ENCODE measurements around the gene CORO6. TPM values are rescaled to one million over a fixed set of nuclear protein-coding genes. Genes with fewer than 3 reads are reported as not detected.
"Not testable (repeated sequence)": the region's sequence is repeated elsewhere in the genome, so short reads cannot be mapped to it uniquely, and the experiment has no call there.

CORO6 gene
- total and polyA plus RNA-seq, 5 donors from 2014 or later = 0.15 to 4.3 (median 0.45) TPM; not detected in 1

DNA sequence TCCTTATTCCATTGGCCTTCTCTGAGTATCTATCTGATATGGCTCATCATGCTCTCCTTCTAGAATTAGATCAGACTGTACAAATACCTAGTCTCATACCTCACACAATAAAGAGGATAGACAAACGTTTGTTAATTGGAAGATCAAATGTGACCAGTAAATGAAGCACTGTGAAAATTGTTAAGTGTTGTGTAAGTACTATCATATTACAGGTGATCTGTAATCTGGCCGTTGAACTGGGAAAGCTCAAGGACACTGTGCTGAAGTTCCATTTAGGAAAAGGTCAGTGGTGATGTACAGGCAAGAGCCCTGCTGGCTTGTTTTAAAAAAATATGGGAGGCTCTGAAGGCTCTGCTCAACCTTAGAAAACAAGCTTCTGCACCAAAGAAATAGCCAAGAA, 38.5 kb upstream of the CORO6 start:
- ATAC-seq (ENCODE audit: low read depth in 2 of 2) (no peak), DNase-seq (no peak)
- peaks cover 0 to 4% (median 0%) of the 10 kb centered on the region in 7 donors for H3K9me3 Mint-ChIP-seq
- H3K27me3 Mint-ChIP-seq = no peaks in the 10 kb centered on the region
- H3K4me1 Mint-ChIP-seq = peaks cover 5 to 16% (median 12%) of the 10 kb centered on the region in 4 donors
- H3K27ac ChIP-seq (ENCODE audit: insufficient read depth, low read length, poor library complexity, severe bottlenecking) = no peak overlapping the region
- no peaks in the 10 kb centered on the region for H3K27me3 ChIP-seq (ENCODE audit: control insufficient read depth, insufficient read depth, low read length)
- H3K27ac Mint-ChIP-seq = peak overlapping the region in 2 of 3 donors; percentile 1 to 61
- H3K36me3 ChIP-seq (ENCODE audit: control insufficient read depth, insufficient read depth, low read length) = peaks cover 53% of the 10 kb centered on the region
- peaks cover 32% of the 10 kb centered on the region for H3K36me3 Mint-ChIP-seq
- no peak overlapping the region for H3K4me3 Mint-ChIP-seq
- H3K9me3 ChIP-seq (ENCODE audit: control insufficient read depth in 2 of 2, low read length in 2 of 2) = no peaks in the 10 kb centered on the region
- no peaks in the 10 kb centered on the region for H3K4me1 ChIP-seq (ENCODE audit: control insufficient read depth, insufficient read depth, low read length, poor library complexity, severe bottlenecking)
- no peak overlapping the region for H3K4me3 ChIP-seq (ENCODE audit: low read depth, low read length)

- Mint-ChIP-seq H3K4me1 (peaks cover 7 to 12% (median 10%) of the 10 kb centered on the region in 4 donors), H3K27me3 (no peaks in the 10 kb centered on the region), H3K4me3 (no peak overlapping the region), H3K36me3 (peaks cover 32% of the 10 kb centered on the region), H3K27ac (peak overlapping the region in 2 of 3 donors; percentile 51 to 79), H3K9me3 (peaks cover 0 to 4% (median 0%) of the 10 kb centered on the region in 7 donors)
- Histone ChIP-seq H3K36me3 (ENCODE audit: control insufficient read depth, insufficient read depth, low read length) (peaks cover 53% of the 10 kb centered on the region), H3K27me3 (ENCODE audit: control insufficient read depth, insufficient read depth, low read length) (no peaks in the 10 kb centered on the region), H3K4me3 (ENCODE audit: low read depth, low read length) (no peak overlapping the region), H3K4me1 (ENCODE audit: control insufficient read depth, insufficient read depth, low read length, poor library complexity, severe bottlenecking) (no peaks in the 10 kb centered on the region), H3K9me3 (ENCODE audit: control insufficient read depth in 2 of 2, low read length in 2 of 2) (no peaks in the 10 kb centered on the region), H3K27ac (ENCODE audit: insufficient read depth, low read length, poor library complexity, severe bottlenecking) (no peak overlapping the region)
- DNase-seq (no peak), ATAC-seq (ENCODE audit: low read depth in 2 of 2) (no peak)
Observed at GRCh38 chr17:29659155-29659554, 36.4 kb upstream of the CORO6 start.

DNA sequence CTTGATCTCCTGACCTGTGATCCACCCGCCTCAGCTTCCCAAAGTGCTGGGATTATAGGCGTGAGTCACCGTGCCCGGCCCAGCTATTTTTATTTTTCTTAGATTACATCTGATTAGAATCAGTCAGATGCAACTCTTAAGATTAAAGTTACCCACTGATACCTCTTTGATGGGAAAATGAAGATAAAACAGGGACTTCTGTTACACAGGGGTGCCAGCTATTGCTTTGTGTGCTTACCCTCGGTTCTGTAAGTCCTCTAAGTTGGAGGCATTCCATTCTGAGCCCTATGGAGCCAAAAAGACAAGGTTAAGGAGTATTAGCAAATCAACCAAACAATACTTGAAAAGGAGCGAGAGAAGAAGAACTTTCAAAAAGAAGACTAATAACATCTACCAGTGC, 32.6 kb upstream of the CORO6 start:
- no peaks in the 10 kb centered on the region for H3K4me1 ChIP-seq (ENCODE audit: control insufficient read depth, insufficient read depth, low read length, poor library complexity, severe bottlenecking)
- Mint-ChIP-seq H3K4me3 (no peak overlapping the region), H3K27me3 (no peaks in the 10 kb centered on the region), H3K9me3 (no peaks in the 10 kb centered on the region), H3K27ac (peak overlapping the region in 2 of 3 donors; percentile 29 to 74), H3K36me3 (peaks cover 36% of the 10 kb centered on the region), H3K4me1 (peaks cover 0 to 8% (median 2%) of the 10 kb centered on the region in 4 donors)
- no peak for DNase-seq
- H3K27me3 ChIP-seq (ENCODE audit: control insufficient read depth, insufficient read depth, low read length) = no peaks in the 10 kb centered on the region
- no peaks in the 10 kb centered on the region for H3K9me3 ChIP-seq (ENCODE audit: control insufficient read depth in 2 of 2, low read length in 2 of 2)
- no peak for ATAC-seq (ENCODE audit: low read depth in 2 of 2)
- no peak overlapping the region for H3K4me3 ChIP-seq (ENCODE audit: low read depth, low read length)
- H3K27ac ChIP-seq (ENCODE audit: insufficient read depth, low read length, poor library complexity, severe bottlenecking) = no peak overlapping the region
- peaks cover 42% of the 10 kb centered on the region for H3K36me3 ChIP-seq (ENCODE audit: control insufficient read depth, insufficient read depth, low read length)

GRCh38 chr17:29653995-29654714, 31.4 kb upstream of the CORO6 start:
- peaks cover 42% of the 10 kb centered on the region for H3K36me3 Mint-ChIP-seq
- H3K4me3 ChIP-seq (ENCODE audit: low read depth, low read length) = no peak overlapping the region
- DNase-seq = no peak
- peaks cover 0 to 11% (median 3%) of the 10 kb centered on the region in 4 donors for H3K4me1 Mint-ChIP-seq
- no peaks in the 10 kb centered on the region for H3K9me3 ChIP-seq (ENCODE audit: control insufficient read depth in 2 of 2, low read length in 2 of 2)
- H3K36me3 ChIP-seq (ENCODE audit: control insufficient read depth, insufficient read depth, low read length) = peaks cover 50% of the 10 kb centered on the region
- H3K27ac Mint-ChIP-seq = peak overlapping the region in 1 of 3 donors; percentile 17
- H3K27me3 ChIP-seq (ENCODE audit: control insufficient read depth, insufficient read depth, low read length) = no peaks in the 10 kb centered on the region
- H3K4me3 Mint-ChIP-seq = no peak overlapping the region
- ATAC-seq (ENCODE audit: low read depth in 2 of 2) = no peak
- H3K9me3 Mint-ChIP-seq = no peaks in the 10 kb centered on the region
- H3K27me3 Mint-ChIP-seq = no peaks in the 10 kb centered on the region
- H3K27ac ChIP-seq (ENCODE audit: insufficient read depth, low read length, poor library complexity, severe bottlenecking) = no peak overlapping the region
- no peaks in the 10 kb centered on the region for H3K4me1 ChIP-seq (ENCODE audit: control insufficient read depth, insufficient read depth, low read length, poor library complexity, severe bottlenecking)

DNA sequence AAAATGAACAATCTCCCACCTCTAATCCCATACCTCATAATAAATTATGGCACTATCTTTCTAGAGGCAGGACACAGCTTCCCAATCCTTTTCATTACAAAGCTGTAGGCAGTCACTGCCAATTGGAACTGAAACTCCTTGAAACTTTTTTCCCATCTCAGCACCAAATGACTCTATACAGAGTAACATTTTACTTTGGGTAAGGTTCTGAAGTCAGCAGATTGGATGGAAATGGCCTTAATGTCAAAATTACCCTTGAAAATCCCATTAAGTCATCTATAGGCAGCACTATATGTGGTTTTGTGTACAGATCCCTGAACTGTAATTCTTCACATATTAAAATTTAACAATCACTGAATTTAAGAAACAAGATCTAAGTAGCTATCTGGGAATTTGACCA, 30.3 kb upstream of the CORO6 start:
- Mint-ChIP-seq H3K27me3 (no peaks in the 10 kb centered on the region), H3K36me3 (peaks cover 42% of the 10 kb centered on the region), H3K9me3 (no peaks in the 10 kb centered on the region), H3K27ac (peak overlapping the region in 1 of 3 donors; percentile 17), H3K4me1 (peaks cover 0 to 16% (median 2%) of the 10 kb centered on the region in 4 donors), H3K4me3 (no peak overlapping the region)
- Histone ChIP-seq H3K4me1 (ENCODE audit: control insufficient read depth, insufficient read depth, low read length, poor library complexity, severe bottlenecking) (no peaks in the 10 kb centered on the region), H3K27me3 (ENCODE audit: control insufficient read depth, insufficient read depth, low read length) (no peaks in the 10 kb centered on the region), H3K9me3 (ENCODE audit: control insufficient read depth in 2 of 2, low read length in 2 of 2) (no peaks in the 10 kb centered on the region), H3K36me3 (ENCODE audit: control insufficient read depth, insufficient read depth, low read length) (peaks cover 51% of the 10 kb centered on the region), H3K4me3 (ENCODE audit: low read depth, low read length) (no peak overlapping the region), H3K27ac (ENCODE audit: insufficient read depth, low read length, poor library complexity, severe bottlenecking) (no peak overlapping the region)
- ATAC-seq (ENCODE audit: low read depth in 2 of 2) (no peak), DNase-seq (no peak)

DNA sequence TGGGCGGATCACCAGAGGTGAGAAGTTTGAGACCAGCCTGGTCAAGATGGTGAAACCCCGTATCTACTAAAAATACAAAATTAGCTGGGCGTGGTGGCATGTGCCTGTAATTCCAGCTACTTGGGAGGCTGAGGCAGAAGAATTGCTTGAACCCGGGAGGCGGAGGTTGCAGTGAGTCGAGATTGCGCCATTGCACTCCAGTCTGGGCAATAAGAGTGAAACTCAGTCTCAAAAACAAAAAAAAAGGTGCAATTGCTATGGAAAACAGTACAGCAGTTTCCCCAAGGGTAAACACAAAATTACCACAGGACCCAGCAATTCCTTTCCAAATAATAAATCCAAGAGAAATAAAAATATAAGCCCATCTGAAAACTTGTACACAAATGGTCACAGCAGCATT, 29.2 kb upstream of the CORO6 start:
- not testable (repeated sequence) for DNase-seq; H3K27ac Mint-ChIP-seq; H3K9me3 Mint-ChIP-seq; H3K4me3 ChIP-seq (ENCODE audit: low read depth, low read length); H3K27ac ChIP-seq (ENCODE audit: insufficient read depth, low read length, poor library complexity, severe bottlenecking); H3K4me3 Mint-ChIP-seq; H3K9me3 ChIP-seq (ENCODE audit: control insufficient read depth in 2 of 2, low read length in 2 of 2); ATAC-seq (ENCODE audit: low read depth in 2 of 2); H3K27me3 ChIP-seq (ENCODE audit: control insufficient read depth, insufficient read depth, low read length); H3K4me1 ChIP-seq (ENCODE audit: control insufficient read depth, insufficient read depth, low read length, poor library complexity, severe bottlenecking); H3K27me3 Mint-ChIP-seq
- Mint-ChIP-seq H3K4me1 (peaks cover 0 to 16% (median 2%) of the 10 kb centered on the region in 4 donors), H3K36me3 (peaks cover 45% of the 10 kb centered on the region)
- peaks cover 58% of the 10 kb centered on the region for H3K36me3 ChIP-seq (ENCODE audit: control insufficient read depth, insufficient read depth, low read length)

DNA sequence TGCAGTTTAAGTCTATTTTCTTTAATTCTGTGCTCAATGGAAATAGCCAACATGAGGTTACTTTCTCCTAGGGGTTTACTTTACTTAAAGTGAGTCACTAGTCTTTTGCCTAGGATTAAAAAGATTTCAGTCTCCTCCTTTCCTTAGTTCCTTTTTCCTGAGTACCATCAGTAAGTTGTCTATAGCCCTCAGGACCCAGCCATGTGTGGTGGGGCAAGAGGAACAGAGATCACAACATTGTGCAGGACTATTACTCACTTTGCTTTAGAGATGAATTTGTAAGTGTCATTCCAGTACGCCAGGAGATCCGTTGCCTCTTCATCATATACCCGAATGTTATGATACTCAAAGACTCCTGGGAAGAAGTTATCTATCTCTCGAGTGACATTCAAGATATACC, 27.7 kb upstream of the CORO6 start:
- DNase-seq (no peak), ATAC-seq (ENCODE audit: low read depth in 2 of 2) (no peak)
- no peak overlapping the region for H3K27ac ChIP-seq (ENCODE audit: insufficient read depth, low read length, poor library complexity, severe bottlenecking)
- no peaks in the 10 kb centered on the region for H3K4me1 ChIP-seq (ENCODE audit: control insufficient read depth, insufficient read depth, low read length, poor library complexity, severe bottlenecking)
- Mint-ChIP-seq H3K4me3 (no peak overlapping the region), H3K27me3 (no peaks in the 10 kb centered on the region), H3K36me3 (peaks cover 43% of the 10 kb centered on the region), H3K27ac (peak overlapping the region in 1 of 3 donors; percentile 48), H3K4me1 (peaks cover 0 to 12% (median 1%) of the 10 kb centered on the region in 4 donors), H3K9me3 (no peaks in the 10 kb centered on the region)
- no peaks in the 10 kb centered on the region for H3K27me3 ChIP-seq (ENCODE audit: control insufficient read depth, insufficient read depth, low read length)
- H3K4me3 ChIP-seq (ENCODE audit: low read depth, low read length) = no peak overlapping the region
- no peaks in the 10 kb centered on the region for H3K9me3 ChIP-seq (ENCODE audit: control insufficient read depth in 2 of 2, low read length in 2 of 2)
- peaks cover 57% of the 10 kb centered on the region for H3K36me3 ChIP-seq (ENCODE audit: control insufficient read depth, insufficient read depth, low read length)

DNA sequence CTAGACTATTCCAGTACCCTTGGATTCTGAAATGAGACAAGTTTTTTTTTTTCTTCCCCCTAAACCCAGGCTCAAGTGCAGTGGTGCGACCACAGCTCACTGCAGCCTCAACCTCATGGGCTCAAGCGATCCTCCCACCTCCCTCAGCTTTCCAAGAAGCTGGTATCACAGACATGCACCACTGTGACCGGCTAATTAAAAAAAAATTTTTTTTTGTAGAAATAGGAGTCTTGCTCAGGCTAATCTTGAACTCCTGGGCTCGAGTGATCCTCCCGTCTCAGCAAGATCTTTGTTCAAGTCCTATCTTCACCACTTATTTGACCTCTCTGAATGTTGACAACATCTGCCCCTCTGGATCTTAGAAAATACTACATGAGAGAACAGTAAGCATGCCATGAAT, 26.6 kb upstream of the CORO6 start:
- Histone ChIP-seq H3K4me1 (ENCODE audit: control insufficient read depth, insufficient read depth, low read length, poor library complexity, severe bottlenecking) (no peaks in the 10 kb centered on the region), H3K4me3 (ENCODE audit: low read depth, low read length) (no peak overlapping the region), H3K9me3 (ENCODE audit: control insufficient read depth in 2 of 2, low read length in 2 of 2) (no peaks in the 10 kb centered on the region), H3K27ac (ENCODE audit: insufficient read depth, low read length, poor library complexity, severe bottlenecking) (no peak overlapping the region), H3K36me3 (ENCODE audit: control insufficient read depth, insufficient read depth, low read length) (peaks cover 57% of the 10 kb centered on the region), H3K27me3 (ENCODE audit: control insufficient read depth, insufficient read depth, low read length) (no peaks in the 10 kb centered on the region)
- DNase-seq (no peak), ATAC-seq (ENCODE audit: low read depth in 2 of 2) (no peak)
- Mint-ChIP-seq H3K4me3 (no peak overlapping the region), H3K4me1 (peaks cover 0 to 12% (median 3%) of the 10 kb centered on the region in 4 donors), H3K36me3 (peaks cover 44% of the 10 kb centered on the region), H3K27me3 (no peaks in the 10 kb centered on the region), H3K9me3 (no peaks in the 10 kb centered on the region), H3K27ac (peak overlapping the region in 1 of 3 donors; percentile 62)

All from CD4-positive, CD25-positive, alpha-beta regulatory T cell (primary cell).